HL-60 (cell line): ENCODE results near the gene RBM18.

Source experiments
- DNase-seq, 2 experiments: peaks; one replicate each; pipeline ENCODE4 v3.0.0-alpha.2; 2010 to 2020; ENCODE audit warnings: low read depth in 1 of 2, low spot score in 1 of 2
- H3K27ac ChIP-seq: fragments of 250-450 bp; sonication (Bioruptor Pico); replicated peaks from 2 replicates; pipeline ENCODE4 v1.5.1; 2020; ENCODE audit warnings: mild to moderate bottlenecking, moderate library complexity
- H3K27me3 ChIP-seq: fragments of 250-450 bp; sonication (Bioruptor Pico); 2 replicates; pipeline ENCODE4 v1.5.1; 2021; ENCODE audit warnings: mild to moderate bottlenecking, moderate library complexity; ENCODE audit not compliant: insufficient read depth, poor library complexity, severe bottlenecking
- H3K4me3 ChIP-seq: replicated peaks from 2 replicates; pipeline ENCODE4 v1.5.1; 2011; ENCODE audit warnings: mild to moderate bottlenecking, control low read depth, low read length; ENCODE audit not compliant: insufficient read depth
- CTCF ChIP-seq: IDR thresholded peaks from one replicate; pipeline ENCODE4 v1.5.1; 2011; ENCODE audit warnings: low read length, control low read depth, inconsistent platforms; ENCODE audit not compliant: insufficient read depth
- GABPA ChIP-seq: IDR thresholded peaks from 2 replicates; pipeline ENCODE4 v1.6.1; 2012; ENCODE audit warnings: low read depth
- POLR2AphosphoS5 ChIP-seq: IDR thresholded peaks from 2 replicates; pipeline ENCODE4 v1.6.1; 2012; ENCODE audit warnings: low read depth
- REST ChIP-seq: IDR thresholded peaks from 2 replicates; pipeline ENCODE4 v1.6.1; 2012; ENCODE audit warnings: low read depth; ENCODE audit not compliant: insufficient replicate concordance
- SPI1 ChIP-seq: IDR thresholded peaks from 2 replicates; pipeline ENCODE4 v1.6.1; 2012; ENCODE audit warnings: low read depth, mild to moderate bottlenecking, borderline replicate concordance

Gene RBM18

GRCh38 chr9:122286764-122287163, 22.1 kb upstream of the RBM18 start:
- Histone ChIP-seq H3K27ac (no peak overlapping the region), H3K4me3 (no peak overlapping the region), H3K27me3 (no peaks in the 10 kb centered on the region)
- DNase-seq, result no peak
- TF ChIP-seq CTCF (no peak), SPI1 (no peak), GABPA (no peak), POLR2AphosphoS5 (no peak), REST (no peak)

- Histone ChIP-seq H3K4me3 (no peak overlapping the region), H3K27me3 (no peaks in the 10 kb centered on the region), H3K27ac (no peak overlapping the region)
- no peak for DNase-seq
- TF ChIP-seq CTCF (no peak), GABPA (no peak), POLR2AphosphoS5 (no peak), SPI1 (no peak), REST (no peak)
These were observed 16.7 kb upstream of the RBM18 start for GRCh38 chr9:122281368-122281767.

GRCh38 chr9:122277285-122277897, 12.8 kb upstream of the RBM18 start:
- no peak for TF ChIP-seq GABPA
- TF ChIP-seq REST, result no peak
- TF ChIP-seq CTCF, result no peak
- TF ChIP-seq SPI1, result no peak
- no peak for TF ChIP-seq POLR2AphosphoS5
- no peaks in the 10 kb centered on the region for H3K27me3 ChIP-seq
- H3K4me3 ChIP-seq, result no peak overlapping the region
- H3K27ac ChIP-seq, result no peak overlapping the region
- no peak for DNase-seq
